HG03039 (cell line): ENCODE measurements around the gene EMID1.
"Not testable (repeated sequence)": the region's sequence is repeated elsewhere in the genome, so short reads cannot be mapped to it uniquely, and the experiment has no call there.

Experiments used
- ATAC-seq: cut with Tn5 transposase; IDR thresholded peaks from one replicate; pipeline ENCODE4 v1.9.1; 2021; ENCODE audit warnings: mild to moderate bottlenecking, moderate library complexity; ENCODE audit not compliant: unreplicated experiment

Gene EMID1

GRCh38 chr22:29226351-29226981 lies 20.8 kb downstream of the EMID1 start:
- no peak for ATAC-seq

GRCh38 chr22:29230972-29231875 lies 25.5 kb downstream of the EMID1 start:
- ATAC-seq: no peak

- ATAC-seq: no peak
These were observed 26.6 kb downstream of the EMID1 start for GRCh38 chr22:29231971-29232959.

- ATAC-seq: no peak
These were observed 27.7 kb downstream of the EMID1 start for GRCh38 chr22:29233277-29233877.

- ATAC-seq: not testable (repeated sequence)
These were observed 34.8 kb downstream of the EMID1 start for GRCh38 chr22:29240481-29240880.

- no peak for ATAC-seq
These were observed 38.3 kb downstream of the EMID1 start for GRCh38 chr22:29243874-29244446.

- no peak for ATAC-seq
These were observed 39.3 kb downstream of the EMID1 start for GRCh38 chr22:29244785-29245625.

GRCh38 chr22:29245626-29246385 lies 40.1 kb downstream of the EMID1 start:
- ATAC-seq: no peak

GRCh38 chr22:29247891-29248290 lies 42.2 kb downstream of the EMID1 start:
- ATAC-seq: not testable (repeated sequence)

GRCh38 chr22:29251265-29251664 lies 45.6 kb downstream of the EMID1 start:
- no peak for ATAC-seq

GRCh38 chr22:29251981-29252911 lies 46.5 kb downstream of the EMID1 start:
- no peak for ATAC-seq

- no peak for ATAC-seq
These were observed 48.0 kb downstream of the EMID1 start for GRCh38 chr22:29253561-29254285.

GRCh38 chr22:29254286-29254660 lies 48.6 kb downstream of the EMID1 start:
- ATAC-seq: no peak

- no peak for ATAC-seq
These were observed 49.4 kb downstream of the EMID1 start for GRCh38 chr22:29255064-29255621.

GRCh38 chr22:29256606-29257325 lies 51.1 kb downstream of the EMID1 start:
- no peak for ATAC-seq

GRCh38 chr22:29257751-29258181 lies 52.1 kb downstream of the EMID1 start:
- no peak for ATAC-seq
